HepG2 (cell line): ENCODE results near the gene PRSS33. TPM values are rescaled to one million over a fixed set of nuclear protein-coding genes. Genes with fewer than 3 reads are reported as not detected.

Experiments
- ATAC-seq: fragments of 200-7000 bp; cut with Tn5 transposase; 3 replicates; pipeline ENCODE4 v1.9.1; 2020; ENCODE audit warnings: mild to moderate bottlenecking, moderate library complexity
- BruUV-seq: library from RNA; stranded (reverse); fragments of 400-500 nt; replicated peaks from 2 replicates; lab custom pipeline; 2021; lab: Mats Ljungman, UMichigan
- CTCF ChIA-PET: fragments of 300-600 bp; formaldehyde crosslinking; extraction: SDS; loops from one replicate; lab custom pipeline; 2021; ENCODE audit warnings: low total read pairs, inconsistent platforms, low intra/inter-chr PET ratio; lab: Yijun Ruan, JAX
- POLR2A ChIA-PET: fragments of 350-600 bp; sonication (Branson Sonifier 250); formaldehyde crosslinking; loops from one replicate; lab custom pipeline; 2020; ENCODE audit warnings: antibody characterized with exemption, inconsistent platforms; lab: Yijun Ruan, JAX
- DNase-seq: peaks from one replicate; pipeline ENCODE4 v3.0.0-alpha.2; 2015; ENCODE audit warnings: low spot score
- FAIRE-seq: peaks from 3 replicates; lab custom pipeline; 2011; peaks lifted over from hg19 to GRCh38; lab: Jason Lieb, UNC
- H2AFZ ChIP-seq: one replicate; pipeline ENCODE4 v1.6.1; 2011; ENCODE audit warnings: low read length, inconsistent platforms
- H3K27ac ChIP-seq: fragments of 300-600 bp; 3 replicates; pipeline ENCODE4 v1.8.0; 2011; ENCODE audit warnings: mixed run types, mild to moderate bottlenecking, mixed read lengths, low read length, inconsistent platforms; ENCODE audit not compliant: insufficient read depth; ENCODE audit errors: extremely low read length
- H3K27me3 ChIP-seq, 2 experiments: fragments of 200-600 bp in 1 of 2; 2 replicates in 1 of 2; 3 replicates in 1 of 2; pipeline versions ENCODE4 v1.6.0 to v1.8.0; 2011; ENCODE audit warnings: low read length in 2 of 2, mild to moderate bottlenecking in 2 of 2, moderate library complexity in 2 of 2, inconsistent platforms in 1 of 2; ENCODE audit not compliant: insufficient read depth in 2 of 2, control insufficient read depth in 1 of 2
- H3K36me3 ChIP-seq, 2 experiments: fragments of 200-600 bp in 1 of 2; replicated peaks in 1 of 2; 2 replicates in 1 of 2; 3 replicates in 1 of 2; pipeline versions ENCODE4 v1.5.1 to v1.8.0; 2011; ENCODE audit warnings: low read length in 2 of 2, inconsistent platforms in 1 of 2; ENCODE audit not compliant: insufficient read depth in 2 of 2, control insufficient read depth in 1 of 2
- H3K4me1 ChIP-seq: 2 replicates; pipeline ENCODE4 v1.5.1; 2012; ENCODE audit warnings: low read length, inconsistent platforms; ENCODE audit not compliant: insufficient read depth
- H3K4me2 ChIP-seq: 2 replicates; pipeline ENCODE4 v1.6.0; 2011; ENCODE audit warnings: low read depth, low read length, inconsistent platforms
- H3K4me3 ChIP-seq, 3 experiments: fragments of 200-600 bp in 1 of 3; sonication (generic), shearing (Covaris generic) in 1 of 3; replicated peaks in 1 of 3; 2 replicates each; pipeline ENCODE4 v1.5.1; 2011 to 2016; ENCODE audit warnings: low read length in 3 of 3, inconsistent platforms in 2 of 3, low read depth in 2 of 3, mild to moderate bottlenecking in 2 of 3, control low read depth in 1 of 3, mixed read lengths in 1 of 3; ENCODE audit not compliant: insufficient read depth in 1 of 3
- H3K79me2 ChIP-seq: one replicate; pipeline ENCODE4 v1.6.1; 2011; ENCODE audit warnings: low read length, inconsistent platforms; ENCODE audit not compliant: insufficient read depth
- H3K9ac ChIP-seq: 2 replicates; pipeline ENCODE4 v1.6.0; 2011; ENCODE audit warnings: mild to moderate bottlenecking, low read depth, low read length, inconsistent platforms; ENCODE audit not compliant: insufficient read depth
- H3K9me3 ChIP-seq: 2 replicates; pipeline ENCODE4 v1.5.1; 2012; ENCODE audit warnings: mild to moderate bottlenecking, low read length
- H4K20me1 ChIP-seq: 2 replicates; pipeline ENCODE4 v1.6.0; 2011; ENCODE audit warnings: inconsistent platforms, mild to moderate bottlenecking, low read length, moderate library complexity; ENCODE audit not compliant: insufficient read depth
- DMAP1 ChIP-seq: IDR thresholded peaks from 2 replicates; pipeline ENCODE4 v1.6.1; 2016
- HNRNPH1 ChIP-seq: fragments of 200-400 bp; formaldehyde crosslinking; optimal IDR thresholded peaks from 2 replicates; pipeline ENCODE3; 2017; ENCODE audit warnings: mild to moderate bottlenecking, low read depth, low read length
- HNRNPLL ChIP-seq: fragments of 200-400 bp; formaldehyde crosslinking; IDR thresholded peaks from 2 replicates; pipeline ENCODE4 v1.6.1; 2017; ENCODE audit warnings: mild to moderate bottlenecking, low read depth, low read length; ENCODE audit not compliant: poor library complexity, severe bottlenecking
- MBNL3 ChIP-seq: fragments of 250-450 bp; sonication (Bioruptor Pico); conservative IDR thresholded peaks from 2 replicates; pipeline ENCODE4 v1.8.0; 2022; ENCODE audit warnings: mild to moderate bottlenecking, inconsistent platforms
- NCOA2 ChIP-seq: sonication (generic); formaldehyde crosslinking; IDR thresholded peaks from 2 replicates; pipeline ENCODE4 v1.8.0; 2022; ENCODE audit warnings: inconsistent platforms
- PBX3 ChIP-seq: sonication (generic); formaldehyde crosslinking; IDR thresholded peaks from 2 replicates; pipeline ENCODE4 v1.8.1; 2023; ENCODE audit warnings: missing genetic modification reagents, inconsistent platforms, borderline replicate concordance
- RXRA ChIP-seq: sonication (generic); formaldehyde crosslinking; IDR thresholded peaks from 2 replicates; pipeline ENCODE4 v1.5.1; 2020; ENCODE audit warnings: missing genetic modification reagents
- TERF1 ChIP-seq: sonication (generic); formaldehyde crosslinking; IDR thresholded peaks from 2 replicates; pipeline ENCODE4 v1.8.0; 2022; ENCODE audit warnings: mild to moderate bottlenecking, missing genetic modification reagents, moderate library complexity
- YEATS4 ChIP-seq: sonication (generic); formaldehyde crosslinking; IDR thresholded peaks from 2 replicates; pipeline ENCODE4 v1.4.0; 2020; ENCODE audit warnings: missing genetic modification reagents, borderline replicate concordance
- ZFX ChIP-seq: sonication (generic); formaldehyde crosslinking; IDR thresholded peaks from 2 replicates; pipeline ENCODE4 v1.4.0; 2020; ENCODE audit warnings: mild to moderate bottlenecking, low read depth, missing genetic modification reagents, moderate library complexity
- ZNF768 ChIP-seq: sonication (generic); formaldehyde crosslinking; IDR thresholded peaks from 2 replicates; pipeline ENCODE4 v1.4.0; 2020; ENCODE audit warnings: missing genetic modification reagents
- WGBS: methylation state at CpG from one replicate; pipeline ENCODE4 v1.1.6; 2017; ENCODE audit warnings: low lambda C conversion rate; 5-methylcytosine and 5-hydroxymethylcytosine counted together
- in situ Hi-C: cut with HindIII; loops from 2 replicates; pipeline ENCODE4 v1.10.0; 2017; ENCODE audit warnings: low pct_unique_long_range_greater_than_20kb; ENCODE audit not compliant: extremely low pct_ligation_motif_present
- intact Hi-C: fragments of 100-400 bp; cut with micrococcal nuclease; formaldehyde crosslinking; loops from one replicate; pipeline ENCODE4 v1.10.0; 2022; ENCODE audit not compliant: unreplicated experiment
- polyA plus RNA-seq, 8 experiments: library from polyadenylated mRNA; depleted of rRNA in 3 of 8; stranded (reverse) in 7 of 8; unstranded in 1 of 8; fragments of >200 nt; fragmentation: Illumina TruSeq in 4 of 8; extraction: Trizol in 4 of 8; gene quantifications; 2 replicates each; pipeline versions ENCODE4 v1.2.1 to v1.2.3, GENCODE V29; 2011 to 2016; ENCODE audit warnings: low read depth in 4 of 8, missing spikeins in 1 of 8, mixed read lengths in 1 of 8; ENCODE audit not compliant: insufficient read depth in 1 of 8
- total RNA-seq, 5 experiments: library from RNA; depleted of rRNA; stranded (reverse); fragments of >200 nt; fragmentation: Illumina TruSeq; extraction: Trizol; gene quantifications; 2 replicates each; pipeline ENCODE4 v1.2.3, GENCODE V29; 2016; ENCODE audit warnings: low read depth in 1 of 5
- TF ChIP-seq, protein P1 (sequence below): IDR thresholded peaks from 2 replicates; pipeline ENCODE4 v1.6.1; 2016; ENCODE audit warnings: missing compliant biosample characterization, missing genetic modification reagents, borderline replicate concordance
- TF ChIP-seq, protein P2 (sequence below): sonication (generic); formaldehyde crosslinking; IDR thresholded peaks from 2 replicates; pipeline ENCODE4 v1.4.0; 2020; ENCODE audit warnings: missing genetic modification reagents
- TF ChIP-seq, protein P3 (sequence below): sonication (generic); formaldehyde crosslinking; IDR thresholded peaks from 2 replicates; pipeline ENCODE4 v1.4.0; 2020; ENCODE audit warnings: missing genetic modification reagents

PRSS33 gene
- total and polyA plus RNA-seq, 2 of the 13 experiments (the other 11 are each of a cell fraction or from before 2014, with no cell fraction given) = not detected

- 0 out of 2 replicates have a peak, but pooled peaks have one; percentile 53 for TF ChIP-seq PBX3 (CRISPR knock-in tag)
- peak; percentile 42; the same call in 1 of the 2 replicates for TF ChIP-seq ZNF768 (CRISPR knock-in tag)
- TF ChIP-seq, protein P1, sequence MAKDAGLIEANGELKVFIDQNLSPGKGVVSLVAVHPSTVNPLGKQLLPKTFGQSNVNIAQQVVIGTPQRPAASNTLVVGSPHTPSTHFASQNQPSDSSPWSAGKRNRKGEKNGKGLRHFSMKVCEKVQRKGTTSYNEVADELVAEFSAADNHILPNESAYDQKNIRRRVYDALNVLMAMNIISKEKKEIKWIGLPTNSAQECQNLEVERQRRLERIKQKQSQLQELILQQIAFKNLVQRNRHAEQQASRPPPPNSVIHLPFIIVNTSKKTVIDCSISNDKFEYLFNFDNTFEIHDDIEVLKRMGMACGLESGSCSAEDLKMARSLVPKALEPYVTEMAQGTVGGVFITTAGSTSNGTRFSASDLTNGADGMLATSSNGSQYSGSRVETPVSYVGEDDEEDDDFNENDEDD = no peak
- TF ChIP-seq NCOA2 (CRISPR knock-in tag) = 0 out of 2 replicates have a peak, but pooled peaks have one; percentile 26
- 0 out of 2 replicates have a peak, but pooled peaks have one; percentile 28 for TF ChIP-seq RXRA (CRISPR knock-in tag)
- 0 out of 2 replicates have a peak, but pooled peaks have one; percentile 31 for TF ChIP-seq DMAP1 (CRISPR knock-in tag)
- 0 out of 2 replicates have a peak, but pooled peaks have one; percentile 54 for TF ChIP-seq YEATS4 (CRISPR knock-in tag)
These were observed 47.5 kb downstream of the PRSS33 start (continued) for GRCh38 chr16:2739625-2740430.

- peaks cover 40% of the 10 kb centered on the region for H3K4me1 ChIP-seq
- no peak overlapping the region for H3K27ac ChIP-seq
- H4K20me1 ChIP-seq = no peaks in the 10 kb centered on the region
- 0% methylated on average over 2 of the region's 5 CpGs for WGBS
- peak overlapping the region; percentile 35; the same call in 1 of the 2 replicates for H3K9ac ChIP-seq
- FAIRE-seq (no peak), ATAC-seq (peak; percentile 27), DNase-seq (no peak)
- POLR2A ChIA-PET = interaction anchor here (1.1 to 4.4 kb wide), 2 partner anchors 14 to 19 kb away, joined by 3 to 43 read pairs; partner anchors contain the start of gene SRRM2
- H3K4me3 ChIP-seq = peak overlapping the region in 2 of 3 experiments; percentile 13 to 47; a peak in 2 of 6 replicates
- no peaks in the 10 kb centered on the region for H3K9me3 ChIP-seq
- no peaks in the 10 kb centered on the region; a peak in 1 of 5 replicates for H3K27me3 ChIP-seq
- H2AFZ ChIP-seq = no peak overlapping the region
- in situ Hi-C loops (no loop called here), intact Hi-C loops (no loop called here)
- no TSS peak for BruUV-seq
- no peaks in the 10 kb centered on the region for H3K36me3 ChIP-seq
- peak overlapping the region; percentile 80 for H3K4me2 ChIP-seq
- CTCF ChIA-PET = no interaction called here
- H3K79me2 ChIP-seq = no peaks in the 10 kb centered on the region
- TF ChIP-seq MBNL3 = no peak
- TF ChIP-seq ZFX (CRISPR knock-in tag) = peak; percentile 18
- TF ChIP-seq HNRNPH1 = no peak
- TF ChIP-seq, protein P2, sequence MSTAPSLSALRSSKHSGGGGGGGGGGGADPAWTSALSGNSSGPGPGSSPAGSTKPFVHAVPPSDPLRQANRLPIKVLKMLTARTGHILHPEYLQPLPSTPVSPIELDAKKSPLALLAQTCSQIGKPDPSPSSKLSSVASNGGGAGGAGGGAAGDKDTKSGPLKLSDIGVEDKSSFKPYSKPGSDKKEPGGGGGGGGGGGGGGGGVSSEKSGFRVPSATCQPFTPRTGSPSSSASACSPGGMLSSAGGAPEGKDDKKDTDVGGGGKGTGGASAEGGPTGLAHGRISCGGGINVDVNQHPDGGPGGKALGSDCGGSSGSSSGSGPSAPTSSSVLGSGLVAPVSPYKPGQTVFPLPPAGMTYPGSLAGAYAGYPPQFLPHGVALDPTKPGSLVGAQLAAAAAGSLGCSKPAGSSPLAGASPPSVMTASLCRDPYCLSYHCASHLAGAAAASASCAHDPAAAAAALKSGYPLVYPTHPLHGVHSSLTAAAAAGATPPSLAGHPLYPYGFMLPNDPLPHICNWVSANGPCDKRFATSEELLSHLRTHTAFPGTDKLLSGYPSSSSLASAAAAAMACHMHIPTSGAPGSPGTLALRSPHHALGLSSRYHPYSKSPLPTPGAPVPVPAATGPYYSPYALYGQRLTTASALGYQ (CRISPR knock-in tag) = no peak
- TF ChIP-seq HNRNPLL = no peak
- TF ChIP-seq, protein P3, sequence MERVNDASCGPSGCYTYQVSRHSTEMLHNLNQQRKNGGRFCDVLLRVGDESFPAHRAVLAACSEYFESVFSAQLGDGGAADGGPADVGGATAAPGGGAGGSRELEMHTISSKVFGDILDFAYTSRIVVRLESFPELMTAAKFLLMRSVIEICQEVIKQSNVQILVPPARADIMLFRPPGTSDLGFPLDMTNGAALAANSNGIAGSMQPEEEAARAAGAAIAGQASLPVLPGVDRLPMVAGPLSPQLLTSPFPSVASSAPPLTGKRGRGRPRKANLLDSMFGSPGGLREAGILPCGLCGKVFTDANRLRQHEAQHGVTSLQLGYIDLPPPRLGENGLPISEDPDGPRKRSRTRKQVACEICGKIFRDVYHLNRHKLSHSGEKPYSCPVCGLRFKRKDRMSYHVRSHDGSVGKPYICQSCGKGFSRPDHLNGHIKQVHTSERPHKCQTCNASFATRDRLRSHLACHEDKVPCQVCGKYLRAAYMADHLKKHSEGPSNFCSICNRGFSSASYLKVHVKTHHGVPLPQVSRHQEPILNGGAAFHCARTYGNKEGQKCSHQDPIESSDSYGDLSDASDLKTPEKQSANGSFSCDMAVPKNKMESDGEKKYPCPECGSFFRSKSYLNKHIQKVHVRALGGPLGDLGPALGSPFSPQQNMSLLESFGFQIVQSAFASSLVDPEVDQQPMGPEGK (CRISPR knock-in tag) = 0 out of 2 replicates have a peak, but pooled peaks have one; percentile 15
- no peak for TF ChIP-seq TERF1 (CRISPR knock-in tag)
These were observed 48.7 kb downstream of the PRSS33 start for GRCh38 chr16:2738615-2739014.
